ENCODE data around the gene ACTL6B.
"Not testable (repeated sequence)": the region's sequence is repeated elsewhere in the genome, so short reads cannot be mapped to it uniquely, and the experiment has no call there.

Gene ACTL6B

GRCh38 chr7:100655908-100656674, at the start of gene ACTL6B:
Gene ACTL6B (minus strand): TSS chr7:100656448. CDS start chr7:100656354, 94 bp downstream.
- no peak for DNase-seq (ENCODE audit: low read depth in 3 of 3, low spot score in 1 of 3)

GRCh38 chr7:100705320-100705752, 49.1 kb upstream of the ACTL6B start:
- DNase-seq (ENCODE audit: low read depth in 3 of 3, low spot score in 1 of 3), result peak; percentile 35 to 70 (median 54)

- not testable (repeated sequence) for DNase-seq (ENCODE audit: low read depth in 3 of 3, low spot score in 1 of 3)
Measured at GRCh38 chr7:100701089-100701488, 44.8 kb upstream of the ACTL6B start.

GRCh38 chr7:100699018-100699417, 42.8 kb upstream of the ACTL6B start:
- no peak for DNase-seq (ENCODE audit: low read depth in 3 of 3, low spot score in 1 of 3)

- no peak for DNase-seq (ENCODE audit: low read depth in 3 of 3, low spot score in 1 of 3)
Measured at GRCh38 chr7:100696123-100696521, 39.9 kb upstream of the ACTL6B start.

GRCh38 chr7:100694098-100694745, 38.0 kb upstream of the ACTL6B start, which contains the start of gene GIGYF1:
Gene GIGYF1 (minus strand): TSS chr7:100694250. CDS start chr7:100688238, 6,012 bp downstream.
- DNase-seq (ENCODE audit: low read depth in 3 of 3, low spot score in 1 of 3), result peak in 2 of 3 donors; percentile 33 to 58

GRCh38 chr7:100693312-100694097, 37.3 kb upstream of the ACTL6B start:
- no peak for DNase-seq (ENCODE audit: low read depth in 3 of 3, low spot score in 1 of 3)

- no peak for DNase-seq (ENCODE audit: low read depth in 3 of 3, low spot score in 1 of 3)
Measured at GRCh38 chr7:100692578-100692961, 36.3 kb upstream of the ACTL6B start.

- DNase-seq (ENCODE audit: low read depth in 3 of 3, low spot score in 1 of 3), result peak; percentile 57 to 75 (median 68)
Measured at GRCh38 chr7:100691676-100692577, 35.7 kb upstream of the ACTL6B start.

- DNase-seq (ENCODE audit: low read depth in 3 of 3, low spot score in 1 of 3), result no peak
Measured at GRCh38 chr7:100689230-100690135, 33.2 kb upstream of the ACTL6B start.

- DNase-seq (ENCODE audit: low read depth in 3 of 3, low spot score in 1 of 3), result no peak
Measured at GRCh38 chr7:100688326-100688860, 32.1 kb upstream of the ACTL6B start.

- no peak for DNase-seq (ENCODE audit: low read depth in 3 of 3, low spot score in 1 of 3)
Measured at GRCh38 chr7:100687751-100688300, 31.6 kb upstream of the ACTL6B start.

GRCh38 chr7:100687261-100687660, 31.0 kb upstream of the ACTL6B start:
- no peak for DNase-seq (ENCODE audit: low read depth in 3 of 3, low spot score in 1 of 3)

- no peak for DNase-seq (ENCODE audit: low read depth in 3 of 3, low spot score in 1 of 3)
Measured at GRCh38 chr7:100686822-100687211, 30.6 kb upstream of the ACTL6B start.

GRCh38 chr7:100686201-100686821, 30.1 kb upstream of the ACTL6B start:
- DNase-seq (ENCODE audit: low read depth in 3 of 3, low spot score in 1 of 3), result no peak

GRCh38 chr7:100685631-100686145, 29.4 kb upstream of the ACTL6B start:
- no peak for DNase-seq (ENCODE audit: low read depth in 3 of 3, low spot score in 1 of 3)

GRCh38 chr7:100685049-100685605, 28.9 kb upstream of the ACTL6B start:
- no peak for DNase-seq (ENCODE audit: low read depth in 3 of 3, low spot score in 1 of 3)

GRCh38 chr7:100684534-100685042, 28.3 kb upstream of the ACTL6B start:
- no peak for DNase-seq (ENCODE audit: low read depth in 3 of 3, low spot score in 1 of 3)

All from stimulated activated CD4-positive, alpha-beta T cell treated with anti-CD3 and anti-CD28 coated beads, TNF-alpha, amount 100 ng/mL, for 1 hour (primary cell).